GM12878 (cell line): Measurements from ENCODE around the gene GPR34. TPM values are rescaled to one million over a fixed set of nuclear protein-coding genes. Genes with fewer than 3 reads are reported as not detected.

Experiments
- CEBPZ ChIP-seq: fragments of 150-350 bp; IDR thresholded peaks from 2 replicates; pipeline ENCODE4 v1.6.1; 2016; ENCODE audit warnings: low read depth, low read length
- CUX1 ChIP-seq: IDR thresholded peaks from 2 replicates; pipeline ENCODE4 v1.6.1; 2012; ENCODE audit warnings: improper control_type of control experiment, low read depth, low read length; ENCODE audit not compliant: insufficient replicate concordance
- EED ChIP-seq: sonication (generic); IDR thresholded peaks from 2 replicates; pipeline ENCODE4 v1.6.1; 2016; ENCODE audit warnings: antibody characterized with exemption, low read depth
- ETV6 ChIP-seq, 2 experiments: fragments of 450-650 bp in 1 of 2; IDR thresholded peaks in 1 of 2; conservative IDR thresholded peaks in 1 of 2; 2 replicates each; pipeline ENCODE4 v1.6.1; 2014; ENCODE audit warnings: antibody characterized with exemption in 1 of 2, borderline replicate concordance in 1 of 2, low read depth in 1 of 2, mild to moderate bottlenecking in 1 of 2, moderate library complexity in 1 of 2
- IKZF2 ChIP-seq, 2 experiments: fragments of 450-650 bp; IDR thresholded peaks; 2 replicates each; pipeline ENCODE4 v1.6.1; 2017; ENCODE audit warnings: mild to moderate bottlenecking in 2 of 2, moderate library complexity in 2 of 2
- MYB ChIP-seq: fragments of 150-350 bp; IDR thresholded peaks from 2 replicates; pipeline ENCODE4 v1.6.1; 2014; ENCODE audit warnings: mild to moderate bottlenecking, low read depth, low read length, borderline replicate concordance
- NRF1 ChIP-seq: conservative IDR thresholded peaks from 2 replicates; pipeline ENCODE4 v1.6.1; 2011; ENCODE audit warnings: mild to moderate bottlenecking, low read depth, low read length, improper control_type of control experiment
- PAX5 ChIP-seq: IDR thresholded peaks from 2 replicates; pipeline ENCODE4 v1.6.1; 2011; ENCODE audit warnings: low read depth, low read length, borderline replicate concordance
- SMAD1 ChIP-seq: fragments of 450-650 bp; IDR thresholded peaks from 2 replicates; pipeline ENCODE4 v1.6.1; 2018; ENCODE audit warnings: mild to moderate bottlenecking, low read depth; ENCODE audit not compliant: partially characterized antibody
- STAT1 ChIP-seq: fragments of 450-650 bp; conservative IDR thresholded peaks from 2 replicates; pipeline ENCODE4 v1.6.1; 2014; ENCODE audit warnings: antibody characterized with exemption, mild to moderate bottlenecking
- ZBTB40 ChIP-seq: fragments of 450-650 bp; IDR thresholded peaks from 2 replicates; pipeline ENCODE4 v1.6.1; 2016; ENCODE audit warnings: mild to moderate bottlenecking, moderate library complexity, borderline replicate concordance
- ZNF217 ChIP-seq: fragments of 450-650 bp; IDR thresholded peaks from 2 replicates; pipeline ENCODE4 v1.6.1; 2017; ENCODE audit warnings: antibody characterized with exemption, mild to moderate bottlenecking
- polyA plus RNA-seq, 11 experiments: library from polyadenylated mRNA; depleted of rRNA in 4 of 11; unstranded in 6 of 11; stranded (reverse) in 5 of 11; fragments of >200 nt; fragmentation: Nextera tagmentation in 4 of 11; fragmentation: Illumina TruSeq in 1 of 11; extraction: Ambion mirVana in 4 of 11; extraction: Trizol in 1 of 11; gene quantifications; 1 replicate in 1 of 11; 2 replicates in 10 of 11; pipeline versions ENCODE4 v1.2.1 to v1.2.3, GENCODE V29; 2011 to 2016; ENCODE audit warnings: inconsistent platforms in 2 of 11, missing spikeins in 2 of 11, low read depth in 1 of 11
- total RNA-seq, 4 experiments: library from RNA; depleted of rRNA in 3 of 4; stranded (reverse); fragments of >200 nt in 3 of 4; fragmentation: Illumina TruSeq in 1 of 4; extraction: Trizol in 1 of 4; gene quantifications; 2 replicates each; pipeline versions ENCODE4 v1.2.1 to v1.2.3, GENCODE V29; 2013 to 2021
- TF ChIP-seq, protein P1 (sequence below): IDR thresholded peaks from 2 replicates; pipeline ENCODE4 v1.6.1; 2012; ENCODE audit warnings: low read length, inconsistent platforms

Gene GPR34
- total and polyA plus RNA-seq, 10 of the 15 experiments (the other 5 are each of a cell fraction or from before 2014, with no cell fraction given): 0.12 to 0.84 (median 0.28) TPM; not detected in 1

- TF ChIP-seq CUX1 (no peak), MYB (no peak), STAT1 (no peak), EED (0 out of 2 replicates have a peak, but pooled peaks have one; percentile 50), ZNF217 (no peak), ETV6 (conservative IDR thresholded peaks at IDR 0.05 in 1 of 2, IDR thresholded peaks at IDR 0.05 in 1 of 2; ENCODE audit: borderline replicate concordance in 1 of 2, low read depth in 1 of 2) (0 out of 4 replicates have a peak, but pooled peaks of 1 of the 2 experiments have one; percentile 26), IKZF2 (IDR thresholded peaks at IDR 0.05) (no peak; a peak in 1 of 4 replicates), PAX5 (peak; percentile 88), ZBTB40 (no peak), CEBPZ (no peak), SMAD1 (no peak), NRF1 (no peak)
- TF ChIP-seq, protein P1, sequence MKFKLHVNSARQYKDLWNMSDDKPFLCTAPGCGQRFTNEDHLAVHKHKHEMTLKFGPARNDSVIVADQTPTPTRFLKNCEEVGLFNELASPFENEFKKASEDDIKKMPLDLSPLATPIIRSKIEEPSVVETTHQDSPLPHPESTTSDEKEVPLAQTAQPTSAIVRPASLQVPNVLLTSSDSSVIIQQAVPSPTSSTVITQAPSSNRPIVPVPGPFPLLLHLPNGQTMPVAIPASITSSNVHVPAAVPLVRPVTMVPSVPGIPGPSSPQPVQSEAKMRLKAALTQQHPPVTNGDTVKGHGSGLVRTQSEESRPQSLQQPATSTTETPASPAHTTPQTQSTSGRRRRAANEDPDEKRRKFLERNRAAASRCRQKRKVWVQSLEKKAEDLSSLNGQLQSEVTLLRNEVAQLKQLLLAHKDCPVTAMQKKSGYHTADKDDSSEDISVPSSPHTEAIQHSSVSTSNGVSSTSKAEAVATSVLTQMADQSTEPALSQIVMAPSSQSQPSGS: peak; percentile 69; the same call in 1 of the 2 replicates
These were observed 31.5 kb downstream of the GPR34 start (continued) for GRCh38 chrX:41720125-41720779.
